A549 (cell line): ENCODE results near the gene ASCL2. TPM values are rescaled to one million over a fixed set of nuclear protein-coding genes. Genes with fewer than 3 reads are reported as not detected.
"Not testable (repeated sequence)": the region's sequence is repeated elsewhere in the genome, so short reads cannot be mapped to it uniquely, and the experiment has no call there.

Experiments used
- ATAC-seq, 2 experiments: fragments of 200-7000 bp in 1 of 2; fragments of >200 bp in 1 of 2; cut with Nextera tagmentation in 1 of 2; cut with Tn5 transposase in 1 of 2; 3 replicates each; pipeline versions ENCODE4 v1.8.0 to v1.9.1; 2018 to 2020; ENCODE audit warnings: mild to moderate bottlenecking in 1 of 2, moderate library complexity in 1 of 2
- CTCF ChIA-PET: fragments of 300-600 bp; sonication (Branson Sonifier 250); formaldehyde crosslinking; extraction: SDS; loops from one replicate; lab custom pipeline; 2021; ENCODE audit warnings: antibody characterized with exemption, inconsistent platforms; lab: Yijun Ruan, JAX
- POLR2A ChIA-PET: fragments of 350-600 bp; formaldehyde crosslinking; extraction: SDS; loops from one replicate; lab custom pipeline; 2021; ENCODE audit warnings: antibody characterized with exemption, inconsistent platforms; lab: Yijun Ruan, JAX
- DNase-seq, 2 experiments: peaks; one replicate each; pipeline versions ENCODE4 v3.0.0 to v3.0.0-alpha.2; 2011 to 2016; ENCODE audit warnings: low read depth in 1 of 2, low spot score in 1 of 2
- FAIRE-seq: peaks from 2 replicates; lab custom pipeline; 2011; peaks lifted over from hg19 to GRCh38; lab: Jason Lieb, UNC
- H3K27ac ChIP-seq, 2 experiments: fragments of >200 bp; sonication (Bioruptor Twin); formaldehyde crosslinking; 3 replicates each; pipeline ENCODE4 v1.5.1; 2016 to 2017
- H3K4me1 ChIP-seq: fragments of >200 bp; sonication (Bioruptor Twin); formaldehyde crosslinking; 3 replicates; pipeline ENCODE4 v1.6.1; 2016
- H3K4me2 ChIP-seq: fragments of >200 bp; sonication (Bioruptor Twin); formaldehyde crosslinking; 3 replicates; pipeline ENCODE4 v1.6.1; 2016
- H3K4me3 ChIP-seq: fragments of >200 bp; sonication (Bioruptor Twin); formaldehyde crosslinking; 3 replicates; pipeline ENCODE4 v1.5.1; 2016
- H3K9me3 ChIP-seq: fragments of >200 bp; sonication (Bioruptor Twin); formaldehyde crosslinking; 3 replicates; pipeline ENCODE4 v1.6.1; 2016
- BHLHE40 ChIP-seq: IDR thresholded peaks from 2 replicates; pipeline ENCODE4 v1.6.1; 2012; ENCODE audit warnings: low read depth, low read length, inconsistent platforms
- CBX8 ChIP-seq: fragments of 200-600 bp; sonication (generic); IDR thresholded peaks from 2 replicates; pipeline ENCODE4 v1.6.1; 2016
- CHD2 ChIP-seq: fragments of 150-350 bp; IDR thresholded peaks from 2 replicates; pipeline ENCODE4 v1.6.1; 2014; ENCODE audit warnings: low read length; ENCODE audit not compliant: partially characterized antibody
- CTCF ChIP-seq: fragments of >200 bp; sonication (Bioruptor Twin); formaldehyde crosslinking; IDR thresholded peaks from 3 replicates; pipeline ENCODE4 v1.5.1; 2016
- EHF ChIP-seq: fragments of 250-450 bp; sonication (Bioruptor Pico); IDR thresholded peaks from 2 replicates; pipeline ENCODE4 v1.5.0; 2020; ENCODE audit warnings: mild to moderate bottlenecking
- ESRRA ChIP-seq: fragments of 150-350 bp; IDR thresholded peaks from 2 replicates; pipeline ENCODE4 v1.6.1; 2014; ENCODE audit warnings: mild to moderate bottlenecking, low read length, borderline replicate concordance
- FOSB ChIP-seq: fragments of 250-450 bp; sonication (Bioruptor Pico); IDR thresholded peaks from 2 replicates; pipeline ENCODE4 v1.5.0; 2020; ENCODE audit warnings: mild to moderate bottlenecking, moderate library complexity
- FOXS1 ChIP-seq: fragments of 250-450 bp; sonication (Bioruptor Pico); IDR thresholded peaks from 2 replicates; pipeline ENCODE4 v1.5.0; 2020; ENCODE audit warnings: mild to moderate bottlenecking, moderate library complexity
- HOXA7 ChIP-seq: fragments of 250-450 bp; sonication (Bioruptor Pico); IDR thresholded peaks from 2 replicates; pipeline ENCODE4 v1.5.0; 2020; ENCODE audit warnings: mild to moderate bottlenecking, moderate library complexity
- HOXB5 ChIP-seq: fragments of 250-450 bp; sonication (Bioruptor Pico); IDR thresholded peaks from 2 replicates; pipeline ENCODE4 v1.5.0; 2020; ENCODE audit warnings: mild to moderate bottlenecking, moderate library complexity
- JUNB ChIP-seq: fragments of >200 bp; sonication (Bioruptor Twin); formaldehyde crosslinking; IDR thresholded peaks from 2 replicates; pipeline ENCODE4 v1.6.1; 2016
- KDM1A ChIP-seq: fragments of 200-600 bp; sonication (generic); IDR thresholded peaks from 2 replicates; pipeline ENCODE4 v1.6.1; 2016; ENCODE audit warnings: low read depth, mild to moderate bottlenecking
- MAZ ChIP-seq: fragments of 150-350 bp; IDR thresholded peaks from 2 replicates; pipeline ENCODE4 v1.6.1; 2014; ENCODE audit warnings: antibody characterized with exemption, low read depth, low read length, borderline replicate concordance
- MYC ChIP-seq: IDR thresholded peaks from 2 replicates; pipeline ENCODE4 v1.6.1; 2012; ENCODE audit warnings: mild to moderate bottlenecking, inconsistent platforms, low read length, improper control_type of control experiment, borderline replicate concordance
- NFE2L2 ChIP-seq: fragments of 150-350 bp; conservative IDR thresholded peaks from 2 replicates; pipeline ENCODE4 v1.6.1; 2014; ENCODE audit warnings: low read length
- NR3C1 ChIP-seq: fragments of >200 bp; sonication (Bioruptor Twin); formaldehyde crosslinking; IDR thresholded peaks from 3 replicates; pipeline ENCODE4 v1.6.1; 2017
- POLR2A ChIP-seq: IDR thresholded peaks from 2 replicates; pipeline ENCODE4 v1.6.1; 2012; ENCODE audit warnings: mild to moderate bottlenecking, low read length
- POLR2AphosphoS2 ChIP-seq: conservative IDR thresholded peaks from 2 replicates; pipeline ENCODE4 v1.6.1; 2012; ENCODE audit warnings: low read length, improper control_type of control experiment, inconsistent platforms
- RFX5 ChIP-seq: fragments of 450-650 bp; IDR thresholded peaks from 2 replicates; pipeline ENCODE4 v1.7.1; 2014; ENCODE audit warnings: antibody characterized with exemption, mild to moderate bottlenecking, moderate library complexity
- SMC3 ChIP-seq: fragments of >200 bp; sonication (Bioruptor Twin); formaldehyde crosslinking; IDR thresholded peaks from 3 replicates; pipeline ENCODE4 v1.6.1; 2018; ENCODE audit warnings: inconsistent platforms
- TFCP2L1 ChIP-seq: fragments of 250-450 bp; sonication (Bioruptor Pico); IDR thresholded peaks from 2 replicates; pipeline ENCODE4 v1.5.0; 2021; ENCODE audit warnings: mild to moderate bottlenecking
- ZC3H11A ChIP-seq: fragments of 450-650 bp; IDR thresholded peaks from 2 replicates; pipeline ENCODE4 v1.6.1; 2014; ENCODE audit warnings: antibody characterized with exemption, mild to moderate bottlenecking
- ZFP36 ChIP-seq: fragments of 450-650 bp; IDR thresholded peaks from 2 replicates; pipeline ENCODE4 v1.6.1; 2014; ENCODE audit warnings: borderline replicate concordance; ENCODE audit not compliant: partially characterized antibody
- WGBS: methylation state at CpG from one replicate; pipeline ENCODE4 v1.1.6; 2017; ENCODE audit errors: missing lambda C conversion rate; 5-methylcytosine and 5-hydroxymethylcytosine counted together
- polyA plus RNA-seq, 4 experiments: library from polyadenylated mRNA; depleted of rRNA in 3 of 4; stranded (reverse); fragments of >200 nt; fragmentation: RNase III in 1 of 4; extraction: RNeasy Plus Mini Kit Qiagen cat#74134 plus additional on column Dnase treatment in 1 of 4; gene quantifications; 2 replicates in 3 of 4; 3 replicates in 1 of 4; pipeline ENCODE4 v1.2.3, GENCODE V29; 2011 to 2017
- TF ChIP-seq, protein P1 (sequence below): fragments of 150-350 bp; IDR thresholded peaks from 2 replicates; pipeline ENCODE4 v1.6.1; 2014; ENCODE audit warnings: low read depth, mild to moderate bottlenecking, low read length
- TF ChIP-seq, protein P2 (sequence below): IDR thresholded peaks from 2 replicates; pipeline ENCODE4 v1.6.1; 2012

The ASCL2 gene
- polyA plus RNA-seq, 2 of the 4 experiments (the other 2 are of a cell fraction) = not detected

DNA sequence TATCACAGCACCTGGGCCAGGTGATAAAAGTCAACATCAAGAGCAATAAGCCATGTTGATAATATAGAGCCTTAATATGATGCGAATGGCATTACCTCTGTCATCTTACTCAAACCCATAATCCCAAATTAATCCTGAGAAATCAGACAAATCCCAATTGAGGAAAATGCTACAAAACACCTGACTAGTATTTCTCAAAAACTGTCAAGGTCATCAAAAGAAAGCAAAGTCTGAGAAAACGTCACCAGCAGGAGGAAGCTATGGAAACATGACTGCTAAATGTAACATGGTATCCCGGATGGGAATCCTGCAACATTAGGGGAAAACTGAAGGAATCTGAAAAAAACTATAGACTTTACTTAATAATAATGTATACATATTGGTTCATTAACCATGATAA lies 29.6 kb downstream of the ASCL2 start:
- FAIRE-seq (no peak), ATAC-seq (no peak), DNase-seq (no peak)
- ChIA-PET POLR2A (no interaction called here), CTCF (no interaction called here)
- H3K27ac ChIP-seq = no peak overlapping the region
- no peak overlapping the region for H3K4me2 ChIP-seq
- peaks cover 12% of the 10 kb centered on the region; the same call in 1 of the 3 replicates for H3K9me3 ChIP-seq
- H3K4me1 ChIP-seq = no peaks in the 10 kb centered on the region
- 32% methylated on average over 3 of the region's 3 CpGs for WGBS
- TF ChIP-seq FOXS1 (CRISPR knock-in tag) (no peak), CHD2 (no peak), FOSB (CRISPR knock-in tag) (no peak), NFE2L2 (no peak), KDM1A (no peak), ESRRA (no peak), POLR2AphosphoS2 (no peak), CTCF (no peak), ZC3H11A (no peak), MAZ (no peak)
- TF ChIP-seq, protein P1, sequence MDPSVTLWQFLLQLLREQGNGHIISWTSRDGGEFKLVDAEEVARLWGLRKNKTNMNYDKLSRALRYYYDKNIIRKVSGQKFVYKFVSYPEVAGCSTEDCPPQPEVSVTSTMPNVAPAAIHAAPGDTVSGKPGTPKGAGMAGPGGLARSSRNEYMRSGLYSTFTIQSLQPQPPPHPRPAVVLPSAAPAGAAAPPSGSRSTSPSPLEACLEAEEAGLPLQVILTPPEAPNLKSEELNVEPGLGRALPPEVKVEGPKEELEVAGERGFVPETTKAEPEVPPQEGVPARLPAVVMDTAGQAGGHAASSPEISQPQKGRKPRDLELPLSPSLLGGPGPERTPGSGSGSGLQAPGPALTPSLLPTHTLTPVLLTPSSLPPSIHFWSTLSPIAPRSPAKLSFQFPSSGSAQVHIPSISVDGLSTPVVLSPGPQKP = no peak
- TF ChIP-seq, protein P2, sequence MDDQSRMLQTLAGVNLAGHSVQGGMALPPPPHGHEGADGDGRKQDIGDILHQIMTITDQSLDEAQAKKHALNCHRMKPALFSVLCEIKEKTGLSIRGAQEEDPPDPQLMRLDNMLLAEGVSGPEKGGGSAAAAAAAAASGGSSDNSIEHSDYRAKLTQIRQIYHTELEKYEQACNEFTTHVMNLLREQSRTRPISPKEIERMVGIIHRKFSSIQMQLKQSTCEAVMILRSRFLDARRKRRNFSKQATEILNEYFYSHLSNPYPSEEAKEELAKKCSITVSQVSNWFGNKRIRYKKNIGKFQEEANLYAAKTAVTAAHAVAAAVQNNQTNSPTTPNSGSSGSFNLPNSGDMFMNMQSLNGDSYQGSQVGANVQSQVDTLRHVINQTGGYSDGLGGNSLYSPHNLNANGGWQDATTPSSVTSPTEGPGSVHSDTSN = no peak
- H3K4me3 ChIP-seq = no peak overlapping the region

- FAIRE-seq (no peak), ATAC-seq (no peak), DNase-seq (no peak)
- ChIA-PET POLR2A (no interaction called here), CTCF (interaction anchor here (1.4 kb wide), 1 partner anchor 9 kb away, joined by 6 read pairs; no protein-coding TSS in a partner anchor)
- H3K4me3 ChIP-seq = no peak overlapping the region
- 69% methylated on average over 22 of the region's 22 CpGs for WGBS
- H3K9me3 ChIP-seq = peaks cover 9% of the 10 kb centered on the region; the same call in 1 of the 3 replicates
- H3K4me1 ChIP-seq = no peaks in the 10 kb centered on the region
- TF ChIP-seq HOXA7 (CRISPR knock-in tag) (no peak), HOXB5 (CRISPR knock-in tag) (no peak), EHF (CRISPR knock-in tag) (no peak), POLR2A (no peak), MYC (no peak), BHLHE40 (no peak), CHD2 (no peak), ZFP36 (no peak), JUNB (no peak), NR3C1 (no peak), RFX5 (no peak), FOXS1 (CRISPR knock-in tag) (no peak), CTCF (no peak), CBX8 (no peak), SMC3 (no peak), TFCP2L1 (no peak)
- TF ChIP-seq, protein P2 = no peak
- TF ChIP-seq, protein P1 = no peak
- H3K27ac ChIP-seq = no peak overlapping the region
- no peak overlapping the region for H3K4me2 ChIP-seq
Observed at GRCh38 chr11:2237457-2238238, 32.7 kb downstream of the ASCL2 start.

DNA sequence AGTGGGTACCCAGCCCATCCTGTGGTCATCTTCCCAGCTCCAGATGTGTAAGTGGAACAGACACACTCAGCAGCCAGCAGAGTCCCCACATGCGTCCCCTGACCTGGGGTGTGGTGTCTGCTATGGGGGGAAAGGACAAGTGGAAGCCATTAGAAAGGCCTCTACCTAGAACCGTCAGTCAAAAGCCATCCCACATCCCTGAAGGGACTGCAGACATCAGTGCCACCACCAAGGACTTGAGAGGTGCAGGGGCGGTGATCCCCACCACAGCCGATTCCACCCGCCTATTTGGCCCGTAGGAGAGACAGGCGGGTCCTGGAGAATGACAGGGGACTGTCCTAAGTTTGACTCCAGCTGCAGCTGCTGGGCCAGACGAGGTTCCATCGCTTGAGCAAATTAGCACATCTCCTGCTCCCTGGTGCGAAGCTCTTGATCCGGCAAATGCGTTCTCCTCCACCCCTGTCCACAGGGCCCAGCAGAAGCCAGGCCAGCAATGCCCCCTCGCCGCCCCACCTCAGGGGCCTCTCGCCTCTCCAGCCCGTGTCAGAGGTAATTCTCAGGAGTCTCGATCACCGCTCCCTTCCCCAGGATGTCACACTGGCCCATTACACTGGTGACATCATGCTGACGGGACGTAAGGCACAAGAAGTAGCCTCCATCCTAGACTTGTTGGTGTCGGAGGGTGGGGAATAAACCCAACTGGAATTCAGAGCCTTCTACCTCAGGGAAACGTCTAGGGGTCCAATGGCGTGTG lies 33.8 kb downstream of the ASCL2 start:
- H3K27ac ChIP-seq, DNase-seq, ATAC-seq, FAIRE-seq, H3K4me2 ChIP-seq, H3K9me3 ChIP-seq, POLR2A ChIA-PET, H3K4me3 ChIP-seq, H3K4me1 ChIP-seq, CTCF ChIA-PET: not testable (repeated sequence)
- WGBS = 59% methylated on average over 17 of the region's 23 CpGs
